Lower leg skin (tissue), 3 donors: Measurements from ENCODE around the gene PRODH.

Experiments used
- POLR2A ChIP-seq, 2 donors: fragments of 450-650 bp; IDR thresholded peaks; one replicate each; pipeline ENCODE4 v1.6.1; 2016 to 2017; ENCODE audit warnings: antibody characterized with exemption in 2 of 2, mild to moderate bottlenecking in 1 of 2, moderate library complexity in 1 of 2
- TF ChIP-seq, protein P1 (sequence below), 3 donors: fragments of 450-650 bp; IDR thresholded peaks; one replicate each; pipeline ENCODE4 v1.5.1; 2016; ENCODE audit warnings: antibody characterized with exemption in 3 of 3, mild to moderate bottlenecking in 3 of 3, moderate library complexity in 2 of 3

DNA sequence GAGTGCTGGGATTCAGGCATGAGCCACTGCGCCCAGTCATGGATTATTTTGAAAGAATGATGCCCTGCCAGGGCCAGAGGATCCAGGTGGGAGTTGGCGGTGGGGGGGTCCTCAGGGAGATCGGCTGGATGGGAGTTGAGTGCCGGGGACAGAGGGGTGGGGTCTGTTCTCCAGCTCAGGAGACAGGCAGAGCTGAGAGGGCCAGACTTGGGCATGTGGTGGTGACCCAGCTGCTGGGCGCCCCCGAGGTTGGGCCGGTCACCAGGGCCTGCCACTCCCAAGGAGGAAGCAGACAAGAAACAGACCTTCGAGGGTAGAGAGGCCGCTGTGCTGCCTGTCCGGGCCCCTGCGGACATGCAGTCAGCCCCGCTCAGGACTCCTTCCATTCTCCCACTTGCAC lies 11.8 kb upstream of the PRODH start:
- TF ChIP-seq, protein P1, sequence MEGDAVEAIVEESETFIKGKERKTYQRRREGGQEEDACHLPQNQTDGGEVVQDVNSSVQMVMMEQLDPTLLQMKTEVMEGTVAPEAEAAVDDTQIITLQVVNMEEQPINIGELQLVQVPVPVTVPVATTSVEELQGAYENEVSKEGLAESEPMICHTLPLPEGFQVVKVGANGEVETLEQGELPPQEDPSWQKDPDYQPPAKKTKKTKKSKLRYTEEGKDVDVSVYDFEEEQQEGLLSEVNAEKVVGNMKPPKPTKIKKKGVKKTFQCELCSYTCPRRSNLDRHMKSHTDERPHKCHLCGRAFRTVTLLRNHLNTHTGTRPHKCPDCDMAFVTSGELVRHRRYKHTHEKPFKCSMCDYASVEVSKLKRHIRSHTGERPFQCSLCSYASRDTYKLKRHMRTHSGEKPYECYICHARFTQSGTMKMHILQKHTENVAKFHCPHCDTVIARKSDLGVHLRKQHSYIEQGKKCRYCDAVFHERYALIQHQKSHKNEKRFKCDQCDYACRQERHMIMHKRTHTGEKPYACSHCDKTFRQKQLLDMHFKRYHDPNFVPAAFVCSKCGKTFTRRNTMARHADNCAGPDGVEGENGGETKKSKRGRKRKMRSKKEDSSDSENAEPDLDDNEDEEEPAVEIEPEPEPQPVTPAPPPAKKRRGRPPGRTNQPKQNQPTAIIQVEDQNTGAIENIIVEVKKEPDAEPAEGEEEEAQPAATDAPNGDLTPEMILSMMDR (IDR thresholded peaks at IDR 0.05): no peak
- no peak for TF ChIP-seq POLR2A (IDR thresholded peaks at IDR 0.05)
